T-helper 17 cell (primary cell): Measurements from ENCODE around the gene DMXL2. TPM values are rescaled to one million over a fixed set of nuclear protein-coding genes. Genes with fewer than 3 reads are reported as not detected.

Source experiments
- ATAC-seq: fragments of 150-1000 bp; cut with Tn5 transposase; 2 replicates; pipeline ENCODE4 v1.10.0; 2021; ENCODE audit warnings: mild to moderate bottlenecking, moderate library complexity
- DNase-seq, 3 donors: peaks; one replicate each; pipeline versions ENCODE4 v3.0.0 to v3.0.0-alpha.2; 2020 to 2021
- H3K9me3 ChIP-seq: one replicate; pipeline ENCODE4 v1.7.0; 2013; ENCODE audit warnings: low read length, mild to moderate bottlenecking; ENCODE audit not compliant: control insufficient read depth, poor library complexity, severe bottlenecking
- H3K27ac Mint-ChIP-seq: one replicate; pipeline ENCODE4 v1.8.0; 2022; ENCODE audit warnings: mild to moderate bottlenecking, moderate library complexity, mixed read lengths
- H3K27me3 Mint-ChIP-seq: one replicate; pipeline ENCODE4 v1.8.0; 2022; ENCODE audit warnings: mixed read lengths
- H3K36me3 Mint-ChIP-seq: one replicate; pipeline ENCODE4 v1.8.0; 2022; ENCODE audit warnings: low read depth, mixed read lengths
- H3K4me1 Mint-ChIP-seq: one replicate; pipeline ENCODE4 v1.8.0; 2022; ENCODE audit warnings: mild to moderate bottlenecking, mixed read lengths
- H3K4me3 Mint-ChIP-seq: one replicate; pipeline ENCODE4 v1.8.0; 2022; ENCODE audit warnings: mild to moderate bottlenecking, moderate library complexity, mixed read lengths
- total RNA-seq, 4 donors: library from RNA in 2 of 4; stranded (reverse) in 2 of 4; gene quantifications; one replicate each; pipeline ENCODE4 v1.2.3 and lab custom pipeline; 2022 to 2026

The DMXL2 gene
- total RNA-seq, 2 donors from 2014 or later: 5.5 to 7.5 TPM

DNA sequence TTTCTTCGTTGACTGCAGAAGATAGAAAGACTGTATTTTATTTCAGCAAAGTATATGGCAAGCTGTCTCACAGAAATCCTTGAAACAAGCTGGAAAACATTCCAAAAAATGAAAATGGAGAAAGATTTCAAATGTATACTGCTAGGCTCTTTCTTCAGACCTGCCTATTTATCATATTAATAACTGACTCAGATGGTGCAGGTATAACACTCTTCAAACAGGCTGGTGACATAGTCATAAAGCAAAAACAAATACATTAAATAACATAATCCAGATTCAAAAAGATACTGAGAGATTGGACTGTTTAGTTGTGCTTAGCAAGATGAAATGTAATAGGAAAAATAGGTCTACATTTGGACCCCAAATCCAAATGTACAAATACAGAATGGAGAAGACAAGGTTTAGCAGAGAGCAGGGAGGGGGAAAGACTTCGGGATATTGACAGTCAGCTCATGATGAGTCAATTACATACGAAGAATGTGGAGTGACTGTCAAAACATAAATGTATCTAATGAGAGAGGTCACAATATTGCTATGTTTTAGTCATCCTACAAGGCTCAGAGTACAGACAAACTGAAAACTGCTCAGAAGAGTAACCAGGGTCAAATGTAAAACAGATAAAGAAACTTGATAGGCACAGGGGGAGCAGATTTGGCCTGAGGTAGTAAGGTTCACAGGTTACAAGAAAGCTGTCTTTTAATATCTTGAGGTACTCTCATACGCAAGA lies 88.7 kb downstream of the DMXL2 start:
- Mint-ChIP-seq H3K27me3 (no peaks in the 10 kb centered on the region), H3K4me1 (no peaks in the 10 kb centered on the region), H3K36me3 (peaks cover 4% of the 10 kb centered on the region), H3K4me3 (no peak overlapping the region), H3K27ac (peak overlapping the region; percentile 35)
- ATAC-seq: no peak
- DNase-seq: no peak
- H3K9me3 ChIP-seq: no peaks in the 10 kb centered on the region

DNA sequence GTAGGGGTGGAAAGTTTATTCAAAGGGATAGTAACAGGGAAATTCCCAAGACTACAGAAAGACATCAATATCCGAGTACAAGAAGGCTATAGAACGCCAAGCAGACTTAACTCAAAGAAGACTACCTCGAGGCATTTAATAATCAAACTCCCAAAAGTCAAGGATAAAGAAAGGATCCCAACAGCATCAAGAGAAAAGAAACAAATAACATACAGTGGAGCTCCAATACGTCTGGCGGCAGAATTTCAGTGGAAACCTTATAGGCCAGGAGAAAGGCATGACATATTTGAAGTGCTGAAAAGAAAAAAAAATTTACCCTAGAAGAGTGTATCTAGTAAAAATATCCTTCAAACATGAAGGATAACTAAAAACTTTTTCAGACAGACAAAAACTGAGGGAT lies 95.6 kb downstream of the DMXL2 start:
- H3K9me3 ChIP-seq: no peaks in the 10 kb centered on the region

DNA sequence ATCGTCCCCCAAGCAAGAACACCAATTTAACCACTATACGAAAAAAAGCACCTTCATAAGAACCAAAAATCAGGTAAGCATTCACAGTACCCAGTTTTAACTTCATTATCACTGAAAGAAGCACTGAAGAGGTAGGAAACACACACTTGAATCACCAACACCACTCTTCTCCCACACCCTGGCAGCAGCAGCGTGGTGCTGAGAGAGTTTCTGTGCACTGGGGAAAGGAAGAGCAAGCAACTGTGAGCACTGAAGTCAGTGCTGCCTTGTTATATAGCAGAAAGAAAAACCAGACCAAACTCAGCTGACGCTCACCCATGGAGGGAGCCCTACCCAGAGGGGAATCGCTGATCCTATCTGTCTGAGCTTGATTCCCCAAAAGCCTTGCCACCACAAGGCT lies 98.2 kb downstream of the DMXL2 start:
- no peaks in the 10 kb centered on the region for H3K9me3 ChIP-seq
- no peaks in the 10 kb centered on the region for H3K27me3 Mint-ChIP-seq
- ATAC-seq (no peak), DNase-seq (no peak)
- no peaks in the 10 kb centered on the region for H3K36me3 Mint-ChIP-seq
- no peaks in the 10 kb centered on the region for H3K4me1 Mint-ChIP-seq
- no peak overlapping the region for H3K4me3 Mint-ChIP-seq
- no peak overlapping the region for H3K27ac Mint-ChIP-seq

More for the DNA sequence above, 95.6 kb downstream of the DMXL2 start:
- Mint-ChIP-seq H3K36me3 (peaks cover 2% of the 10 kb centered on the region), H3K4me3 (no peak overlapping the region), H3K27me3 (no peaks in the 10 kb centered on the region), H3K27ac (no peak overlapping the region), H3K4me1 (no peaks in the 10 kb centered on the region)
- no peak for DNase-seq
- ATAC-seq: no peak

DNA sequence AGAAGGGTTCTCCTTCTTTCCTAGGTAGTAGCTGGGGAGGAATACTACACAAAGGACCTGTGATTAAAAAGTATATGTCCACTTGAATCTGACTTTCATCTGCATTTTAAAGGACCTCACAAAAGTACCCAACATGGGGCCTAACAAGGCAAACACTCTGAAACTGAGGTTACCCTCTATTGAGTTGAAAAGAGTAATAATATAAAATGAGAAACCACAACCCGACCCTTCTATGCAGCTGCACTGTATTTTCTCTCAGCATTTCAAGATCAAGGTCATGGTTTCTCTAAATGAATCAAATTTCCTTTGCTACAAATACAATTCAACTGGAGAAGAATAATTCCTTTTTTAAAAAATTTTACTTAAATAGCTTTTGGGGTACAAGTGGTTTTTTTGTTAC lies 106.3 kb downstream of the DMXL2 start:
- no peaks in the 10 kb centered on the region for H3K36me3 Mint-ChIP-seq
- no peaks in the 10 kb centered on the region for H3K27me3 Mint-ChIP-seq
- ATAC-seq: no peak
- no peaks in the 10 kb centered on the region for H3K9me3 ChIP-seq
- H3K27ac Mint-ChIP-seq: no peak overlapping the region
- H3K4me3 Mint-ChIP-seq: no peak overlapping the region
- no peak for DNase-seq
- H3K4me1 Mint-ChIP-seq: no peaks in the 10 kb centered on the region

DNA sequence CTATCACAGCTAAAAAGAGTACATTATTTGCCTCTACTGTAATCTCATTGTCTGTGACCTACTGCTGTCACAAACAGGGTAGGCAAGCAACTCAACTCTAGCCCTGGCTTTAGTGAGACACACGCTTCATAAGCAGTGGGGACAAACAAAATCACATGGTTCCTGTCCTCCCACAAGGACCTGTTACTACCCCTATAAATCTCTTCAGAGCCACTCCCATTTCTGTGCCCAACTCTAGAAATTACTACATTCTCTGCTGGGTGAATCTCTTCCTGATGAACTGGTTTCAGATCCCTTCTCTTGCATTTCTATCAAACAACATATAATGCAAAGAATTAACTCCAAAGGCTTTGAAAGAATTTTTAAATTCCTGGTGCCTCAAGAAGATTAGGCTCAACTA lies 117.3 kb downstream of the DMXL2 start:
- DNase-seq (no peak), ATAC-seq (no peak)
- H3K4me3 Mint-ChIP-seq: no peak overlapping the region
- no peaks in the 10 kb centered on the region for H3K27me3 Mint-ChIP-seq
- H3K36me3 Mint-ChIP-seq: peaks cover 7% of the 10 kb centered on the region
- H3K9me3 ChIP-seq: no peaks in the 10 kb centered on the region
- no peaks in the 10 kb centered on the region for H3K4me1 Mint-ChIP-seq
- no peak overlapping the region for H3K27ac Mint-ChIP-seq

DNA sequence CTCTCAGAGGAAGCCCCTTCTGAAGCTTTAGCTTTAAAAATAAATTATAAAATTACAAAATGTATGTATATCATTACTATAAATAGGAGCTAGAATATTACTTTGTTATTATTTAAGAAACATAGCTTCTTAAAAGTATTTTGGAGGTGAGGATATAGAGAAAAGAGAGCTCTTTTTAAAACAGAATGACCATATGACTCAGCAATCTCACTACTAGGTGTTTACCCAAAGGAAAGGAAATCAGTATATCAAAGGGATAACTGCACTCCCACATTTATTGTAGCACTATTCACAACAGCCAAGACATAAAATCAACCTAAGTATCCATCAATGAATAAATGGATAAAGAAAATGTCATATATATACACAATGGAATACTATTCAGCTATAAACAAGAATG lies 119.6 kb downstream of the DMXL2 start:
- no peaks in the 10 kb centered on the region for H3K9me3 ChIP-seq
- DNase-seq (no peak), ATAC-seq (no peak)
- Mint-ChIP-seq H3K4me1 (no peaks in the 10 kb centered on the region), H3K27me3 (no peaks in the 10 kb centered on the region), H3K36me3 (peaks cover 16% of the 10 kb centered on the region), H3K4me3 (no peak overlapping the region), H3K27ac (no peak overlapping the region)

DNA sequence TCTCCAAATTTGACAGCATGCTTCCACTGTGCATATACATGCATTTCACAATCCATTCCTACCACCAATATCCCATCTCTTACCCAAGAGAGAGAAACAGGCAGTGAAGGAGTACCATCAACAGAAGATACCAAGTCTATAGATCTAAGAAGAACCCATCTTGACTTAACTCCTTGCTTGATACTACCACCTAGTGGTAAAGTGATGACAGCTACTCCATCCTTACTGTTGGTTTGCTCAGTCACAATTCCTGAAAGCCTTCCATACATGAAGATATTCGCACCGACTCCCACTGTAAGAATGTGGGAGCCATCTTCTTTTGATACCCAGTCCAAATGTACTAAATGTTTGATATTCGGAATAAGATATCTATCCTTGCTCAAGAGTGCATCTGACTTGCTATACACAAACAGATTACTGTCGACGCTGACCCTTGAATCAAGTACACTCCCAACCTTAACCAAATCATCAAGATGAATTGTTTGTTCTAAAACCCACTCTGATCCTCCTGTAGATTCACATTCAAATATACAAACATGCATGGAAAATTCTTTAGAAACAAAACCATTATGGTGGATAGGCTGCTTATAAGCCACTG lies 123.1 kb downstream of the DMXL2 start:
- no peak for DNase-seq
- Mint-ChIP-seq H3K36me3 (peaks cover 13% of the 10 kb centered on the region), H3K27me3 (no peaks in the 10 kb centered on the region), H3K4me3 (no peak overlapping the region), H3K27ac (no peak overlapping the region), H3K4me1 (no peaks in the 10 kb centered on the region)
- no peak for ATAC-seq
- no peaks in the 10 kb centered on the region for H3K9me3 ChIP-seq

DNA sequence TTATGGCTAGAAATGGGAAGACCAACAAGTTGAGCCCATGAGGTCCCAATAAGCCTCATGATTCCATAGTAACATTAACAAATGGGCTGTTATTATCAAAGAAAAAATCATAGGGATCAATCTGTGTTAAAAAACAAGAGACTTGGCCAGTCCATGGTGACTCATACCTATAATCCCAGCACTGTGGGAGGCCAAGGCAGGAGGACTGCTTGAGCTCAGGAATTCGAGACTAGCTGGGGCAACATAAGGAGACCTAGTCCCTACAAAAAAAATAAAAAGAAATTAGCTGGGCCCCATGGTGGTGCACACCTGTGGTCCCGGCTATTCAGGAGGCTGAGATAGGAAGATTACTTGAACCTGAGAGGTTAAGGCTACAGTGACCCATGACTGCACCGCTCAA lies 124.8 kb downstream of the DMXL2 start:
- Mint-ChIP-seq H3K36me3 (peaks cover 13% of the 10 kb centered on the region), H3K27me3 (no peaks in the 10 kb centered on the region), H3K27ac (no peak overlapping the region), H3K4me1 (no peaks in the 10 kb centered on the region), H3K4me3 (no peak overlapping the region)
- DNase-seq (no peak), ATAC-seq (no peak)
- no peaks in the 10 kb centered on the region for H3K9me3 ChIP-seq

DNA sequence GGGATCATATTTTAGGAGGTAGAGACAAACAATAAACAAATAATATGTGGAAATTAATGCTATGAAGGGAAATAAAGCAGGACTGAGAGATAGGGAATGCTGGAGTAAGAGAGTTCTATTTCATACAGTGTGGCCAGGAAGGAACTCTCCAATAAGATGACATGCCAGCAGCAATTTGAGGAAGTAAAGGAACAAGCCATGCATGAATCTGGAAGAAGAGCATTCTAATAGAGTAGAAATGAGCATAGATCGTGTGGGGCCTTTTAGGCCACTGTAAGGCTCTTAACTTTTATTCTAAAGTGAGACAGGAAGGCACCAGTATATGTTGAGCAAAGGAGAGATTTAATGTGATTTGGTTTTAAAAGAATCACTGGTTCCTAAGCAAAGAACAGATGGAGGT lies 126.3 kb downstream of the DMXL2 start:
- peaks cover 13% of the 10 kb centered on the region for H3K36me3 Mint-ChIP-seq
- H3K27me3 Mint-ChIP-seq: no peaks in the 10 kb centered on the region
- H3K9me3 ChIP-seq: no peaks in the 10 kb centered on the region
- no peak overlapping the region for H3K4me3 Mint-ChIP-seq
- ATAC-seq (no peak), DNase-seq (no peak)
- no peaks in the 10 kb centered on the region for H3K4me1 Mint-ChIP-seq
- no peak overlapping the region for H3K27ac Mint-ChIP-seq

DNA sequence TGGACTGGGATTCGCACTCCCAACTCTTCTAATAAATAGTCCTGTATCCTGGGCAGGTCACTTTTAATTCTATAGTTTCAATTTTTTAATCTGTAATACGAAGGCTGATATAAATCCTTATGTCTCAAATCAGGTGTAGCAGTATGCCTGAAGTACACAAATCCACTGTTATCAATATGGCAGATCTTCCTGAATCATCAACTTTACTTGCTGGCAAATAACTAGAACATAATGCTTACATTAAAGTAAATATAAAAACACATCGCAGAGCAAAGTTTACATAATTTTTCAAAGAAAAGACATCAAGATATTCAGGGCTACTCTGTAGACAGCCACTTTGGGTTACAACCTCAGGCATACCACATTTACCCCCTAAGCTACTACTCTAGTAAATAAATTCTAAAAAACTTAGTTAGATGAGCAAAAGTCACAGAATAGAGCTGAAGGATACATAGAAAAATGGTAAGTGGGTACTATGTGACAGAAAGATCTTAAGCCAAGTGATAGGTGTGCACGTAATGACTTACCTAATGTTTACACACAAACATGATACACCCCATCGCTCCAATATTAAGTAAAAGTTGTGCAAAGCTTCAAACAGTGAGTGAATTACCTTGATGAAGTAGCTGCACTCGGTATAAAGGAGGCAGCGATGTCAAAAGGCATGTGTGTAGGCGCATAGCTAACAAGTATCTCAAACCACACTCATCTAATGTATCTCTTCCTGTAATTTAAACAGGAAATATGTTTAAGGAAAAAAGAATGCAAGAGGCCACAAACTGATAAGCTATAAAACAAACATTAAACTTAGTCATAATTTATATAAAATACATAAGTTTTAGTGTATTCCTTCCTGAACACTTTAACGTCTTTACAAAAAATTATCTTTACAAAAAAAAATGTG lies 127.9 kb downstream of the DMXL2 start:
- H3K9me3 ChIP-seq: no peaks in the 10 kb centered on the region
- Mint-ChIP-seq H3K4me3 (no peak overlapping the region), H3K27me3 (no peaks in the 10 kb centered on the region), H3K36me3 (peaks cover 5% of the 10 kb centered on the region), H3K4me1 (no peaks in the 10 kb centered on the region), H3K27ac (no peak overlapping the region)
- DNase-seq (no peak), ATAC-seq (no peak)

DNA sequence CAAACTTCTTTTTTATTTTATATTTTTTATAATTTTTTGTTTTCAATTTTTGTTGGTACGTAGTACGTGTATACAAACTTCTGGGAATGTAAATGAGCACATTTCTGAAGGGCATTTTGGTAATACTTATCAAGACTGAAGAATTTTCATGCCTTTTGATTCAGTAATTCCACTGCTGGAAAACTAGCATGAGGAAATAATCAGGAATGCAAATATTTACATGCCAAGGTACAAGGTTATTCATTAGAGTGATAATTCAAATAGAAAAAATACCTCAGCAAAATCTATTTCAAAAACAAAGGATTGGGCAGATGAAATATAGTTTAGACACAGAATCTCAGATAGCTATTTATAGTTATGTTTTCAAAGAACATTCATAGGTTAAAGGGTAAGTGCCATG lies 128.7 kb downstream of the DMXL2 start:
- no peaks in the 10 kb centered on the region for H3K9me3 ChIP-seq
- Mint-ChIP-seq H3K4me3 (no peak overlapping the region), H3K36me3 (no peaks in the 10 kb centered on the region), H3K4me1 (no peaks in the 10 kb centered on the region), H3K27me3 (no peaks in the 10 kb centered on the region), H3K27ac (no peak overlapping the region)
- ATAC-seq (no peak), DNase-seq (no peak)

DNA sequence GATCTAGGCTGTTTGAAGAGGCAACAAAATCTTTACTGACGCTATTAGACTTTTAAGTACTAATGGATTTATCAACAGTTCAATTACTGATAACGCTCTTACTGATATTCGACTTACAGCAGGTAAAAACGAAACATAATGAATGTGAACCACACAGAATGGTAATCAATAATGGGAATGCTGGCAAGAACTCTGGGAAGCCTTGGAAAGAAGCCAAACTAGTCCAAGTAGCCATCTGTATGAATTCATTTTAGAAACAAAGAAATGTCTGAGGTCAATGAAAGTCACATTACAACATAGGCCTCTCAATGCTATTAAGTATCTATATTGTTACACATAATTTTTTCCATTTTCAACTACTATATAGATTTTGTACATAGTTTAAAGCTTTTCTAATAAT lies 130.0 kb downstream of the DMXL2 start:
- H3K9me3 ChIP-seq: no peaks in the 10 kb centered on the region
- Mint-ChIP-seq H3K4me3 (no peak overlapping the region), H3K36me3 (peaks cover 2% of the 10 kb centered on the region), H3K4me1 (no peaks in the 10 kb centered on the region), H3K27ac (no peak overlapping the region), H3K27me3 (no peaks in the 10 kb centered on the region)
- ATAC-seq: no peak
- no peak for DNase-seq

DNA sequence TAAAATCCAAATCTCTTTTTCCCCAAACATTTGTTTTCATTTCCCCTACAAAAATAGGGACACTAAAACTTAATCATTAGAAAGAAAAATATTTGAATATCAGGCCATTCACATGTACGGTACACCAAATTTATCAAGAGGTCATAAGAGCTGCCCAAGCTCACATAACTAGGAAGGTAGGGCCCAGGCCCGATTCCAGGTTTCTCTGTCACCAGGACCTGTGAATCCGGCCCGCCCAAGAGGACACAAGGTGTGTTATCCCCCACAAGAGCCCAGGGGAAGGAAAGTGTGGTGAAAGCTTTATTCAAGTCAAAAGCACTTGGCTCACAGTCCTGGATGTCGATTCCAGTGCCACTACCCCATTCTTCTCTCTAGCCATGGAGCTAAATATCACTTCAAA lies 130.6 kb downstream of the DMXL2 start:
- Mint-ChIP-seq H3K4me1 (no peaks in the 10 kb centered on the region), H3K36me3 (peaks cover 2% of the 10 kb centered on the region), H3K4me3 (no peak overlapping the region), H3K27ac (no peak overlapping the region), H3K27me3 (no peaks in the 10 kb centered on the region)
- ATAC-seq (no peak), DNase-seq (no peak)
- no peaks in the 10 kb centered on the region for H3K9me3 ChIP-seq
